ENCODE results near the gene ACACB.

DNA sequence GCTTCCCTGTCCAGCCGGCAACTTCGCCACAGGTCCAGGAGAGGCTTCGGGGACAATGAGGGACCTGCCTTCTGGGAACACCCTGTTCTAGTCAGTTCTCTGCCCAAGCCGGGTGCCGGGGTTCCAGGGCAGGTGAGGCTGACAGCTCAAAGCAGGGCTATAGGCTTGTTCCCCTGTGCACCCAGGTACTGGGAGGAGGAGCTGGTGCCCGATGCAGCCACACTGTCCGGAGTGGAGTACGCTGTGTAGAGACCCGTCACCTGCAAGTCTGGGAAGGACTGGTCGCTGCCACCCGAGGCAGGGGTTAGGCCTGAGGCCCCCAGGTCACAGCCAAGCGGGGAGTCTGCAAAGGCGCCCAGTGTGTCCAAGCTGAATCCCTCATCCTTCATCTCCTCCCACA is 163.1 kb downstream of the ACACB start:
- TF ChIP-seq POLR2A (IDR thresholded peaks at IDR 0.05): no peak
- TF ChIP-seq, protein P1, sequence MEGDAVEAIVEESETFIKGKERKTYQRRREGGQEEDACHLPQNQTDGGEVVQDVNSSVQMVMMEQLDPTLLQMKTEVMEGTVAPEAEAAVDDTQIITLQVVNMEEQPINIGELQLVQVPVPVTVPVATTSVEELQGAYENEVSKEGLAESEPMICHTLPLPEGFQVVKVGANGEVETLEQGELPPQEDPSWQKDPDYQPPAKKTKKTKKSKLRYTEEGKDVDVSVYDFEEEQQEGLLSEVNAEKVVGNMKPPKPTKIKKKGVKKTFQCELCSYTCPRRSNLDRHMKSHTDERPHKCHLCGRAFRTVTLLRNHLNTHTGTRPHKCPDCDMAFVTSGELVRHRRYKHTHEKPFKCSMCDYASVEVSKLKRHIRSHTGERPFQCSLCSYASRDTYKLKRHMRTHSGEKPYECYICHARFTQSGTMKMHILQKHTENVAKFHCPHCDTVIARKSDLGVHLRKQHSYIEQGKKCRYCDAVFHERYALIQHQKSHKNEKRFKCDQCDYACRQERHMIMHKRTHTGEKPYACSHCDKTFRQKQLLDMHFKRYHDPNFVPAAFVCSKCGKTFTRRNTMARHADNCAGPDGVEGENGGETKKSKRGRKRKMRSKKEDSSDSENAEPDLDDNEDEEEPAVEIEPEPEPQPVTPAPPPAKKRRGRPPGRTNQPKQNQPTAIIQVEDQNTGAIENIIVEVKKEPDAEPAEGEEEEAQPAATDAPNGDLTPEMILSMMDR (IDR thresholded peaks at IDR 0.05): no peak

All from esophagus squamous epithelium (tissue), 4 donors.